WTC11 (cell line): ENCODE data around the gene TDP1. TPM values are rescaled to one million over a fixed set of nuclear protein-coding genes. Genes with fewer than 3 reads are reported as not detected.
"Not testable (repeated sequence)": the region's sequence is repeated elsewhere in the genome, so short reads cannot be mapped to it uniquely, and the experiment has no call there.

Experiments
- ATAC-seq: fragments of 200-7000 bp; cut with Tn5 transposase; 2 replicates; pipeline ENCODE4 v1.10.0; 2021; ENCODE audit warnings: mild to moderate bottlenecking, moderate library complexity
- CTCF ChIA-PET: fragments of 300-600 bp; sonication (Branson Sonifier 250); formaldehyde crosslinking; loops from one replicate; lab custom pipeline; 2021; ENCODE audit warnings: antibody characterized with exemption; lab: Charles Lee
- POLR2A ChIA-PET: fragments of 350-600 bp; sonication (Branson Sonifier 250); formaldehyde crosslinking; loops from one replicate; lab custom pipeline; 2021; ENCODE audit warnings: antibody characterized with exemption; lab: Charles Lee
- DNase-seq: peaks from one replicate; pipeline ENCODE4 v3.0.0; 2021; ENCODE audit warnings: low spot score
- H3K27ac Mint-ChIP-seq: 2 replicates; pipeline ENCODE4 v1.8.0; 2021; ENCODE audit warnings: mixed read lengths
- H3K27me3 Mint-ChIP-seq: 2 replicates; pipeline ENCODE4 v1.8.0; 2021; ENCODE audit warnings: low read depth, mild to moderate bottlenecking, moderate library complexity, mixed read lengths
- H3K36me3 Mint-ChIP-seq: 2 replicates; pipeline ENCODE4 v1.8.0; 2021; ENCODE audit warnings: mixed read lengths
- H3K4me1 Mint-ChIP-seq: 2 replicates; pipeline ENCODE4 v1.8.0; 2022; ENCODE audit warnings: mixed read lengths
- H3K4me3 Mint-ChIP-seq: 2 replicates; pipeline ENCODE4 v1.8.0; 2021; ENCODE audit warnings: mild to moderate bottlenecking, moderate library complexity, mixed read lengths
- H3K9me3 Mint-ChIP-seq: 2 replicates; pipeline ENCODE4 v1.8.0; 2021; ENCODE audit warnings: mixed read lengths
- ARID4B ChIP-seq: sonication (generic); formaldehyde crosslinking; IDR thresholded peaks from 2 replicates; pipeline ENCODE4 v1.8.0; 2023; ENCODE audit warnings: missing genetic modification reagents, mild to moderate bottlenecking, borderline replicate concordance
- ATF1 ChIP-seq: sonication (generic); formaldehyde crosslinking; IDR thresholded peaks from 2 replicates; pipeline ENCODE4 v1.8.1; 2023; ENCODE audit warnings: mild to moderate bottlenecking, moderate library complexity, missing genetic modification reagents
- CBFB ChIP-seq: sonication (generic); formaldehyde crosslinking; IDR thresholded peaks from 2 replicates; pipeline ENCODE4 v1.8.1; 2022; ENCODE audit warnings: mild to moderate bottlenecking, low read depth, missing genetic modification reagents
- ELF4 ChIP-seq: sonication (generic); formaldehyde crosslinking; IDR thresholded peaks from 2 replicates; pipeline ENCODE4 v1.8.1; 2022; ENCODE audit warnings: low read depth, mild to moderate bottlenecking, moderate library complexity, missing genetic modification reagents
- EMX1 ChIP-seq: fragments of 250-450 bp; sonication (Bioruptor Pico); IDR thresholded peaks from 2 replicates; pipeline ENCODE4 v1.8.0; 2021; ENCODE audit warnings: mild to moderate bottlenecking
- ERG ChIP-seq: fragments of 250-450 bp; sonication (Bioruptor Pico); IDR thresholded peaks from 2 replicates; pipeline ENCODE4 v1.8.0; 2021; ENCODE audit warnings: mild to moderate bottlenecking
- GRHL2 ChIP-seq: fragments of 250-450 bp; sonication (Bioruptor Pico); IDR thresholded peaks from 2 replicates; pipeline ENCODE4 v1.8.0; 2022; ENCODE audit warnings: mild to moderate bottlenecking, moderate library complexity; ENCODE audit not compliant: insufficient replicate concordance, severe bottlenecking
- NR3C1 ChIP-seq: sonication (generic); formaldehyde crosslinking; conservative IDR thresholded peaks from 2 replicates; pipeline ENCODE4 v1.8.1; 2023; ENCODE audit warnings: low read depth, mild to moderate bottlenecking, missing genetic modification reagents
- OVOL2 ChIP-seq: fragments of 250-450 bp; sonication (Bioruptor Pico); IDR thresholded peaks from 2 replicates; pipeline ENCODE4 v1.9.0; 2021; ENCODE audit warnings: mild to moderate bottlenecking, borderline replicate concordance
- TEAD1 ChIP-seq: sonication (generic); formaldehyde crosslinking; IDR thresholded peaks from 2 replicates; pipeline ENCODE4 v1.8.0; 2022; ENCODE audit warnings: mild to moderate bottlenecking, missing genetic modification reagents
- ZBTB43 ChIP-seq: sonication (generic); formaldehyde crosslinking; IDR thresholded peaks from 2 replicates; pipeline ENCODE4 v1.8.1; 2023; ENCODE audit warnings: mild to moderate bottlenecking, missing genetic modification reagents
- ZNF512 ChIP-seq: sonication (generic); formaldehyde crosslinking; IDR thresholded peaks from 2 replicates; pipeline ENCODE4 v1.8.1; 2022; ENCODE audit warnings: missing genetic modification reagents, borderline replicate concordance
- ZNF532 ChIP-seq: fragments of 250-450 bp; sonication (Bioruptor Pico); IDR thresholded peaks from 2 replicates; pipeline ENCODE4 v1.9.0; 2021; ENCODE audit warnings: mild to moderate bottlenecking, borderline replicate concordance
- total RNA-seq: library from RNA; stranded (reverse); gene quantifications from 3 replicates; pipeline ENCODE4 v1.2.3, GENCODE V29; 2021

TDP1 gene
- total RNA-seq, 1 experiment from 2014 or later = 59.8 TPM

GRCh38 chr14:90023176-90023896, 67.6 kb downstream of the TDP1 start (continued):
- TF ChIP-seq ZNF512 = no peak

GRCh38 chr14:90024910-90025309, 69.2 kb downstream of the TDP1 start:
- no peak for TF ChIP-seq ATF1 (CRISPR knock-in tag)
- no peak for TF ChIP-seq ZNF532 (CRISPR knock-in tag)
- no peak for TF ChIP-seq GRHL2
- no peak for TF ChIP-seq ELF4 (CRISPR knock-in tag)
- TF ChIP-seq ZBTB43 (CRISPR knock-in tag) = no peak
- no peak for TF ChIP-seq EMX1 (CRISPR knock-in tag)
- no peak for TF ChIP-seq NR3C1 (CRISPR knock-in tag)
- TF ChIP-seq ERG (CRISPR knock-in tag) = no peak
- TF ChIP-seq TEAD1 (CRISPR knock-in tag) = no peak
- TF ChIP-seq ARID4B = no peak
- TF ChIP-seq CBFB (CRISPR knock-in tag) = no peak
- TF ChIP-seq OVOL2 (CRISPR knock-in tag) = no peak
- Mint-ChIP-seq H3K9me3 (no peaks in the 10 kb centered on the region), H3K36me3 (peaks cover 37% of the 10 kb centered on the region), H3K27me3 (no peaks in the 10 kb centered on the region; the same call in 1 of the 2 replicates), H3K27ac (no peak overlapping the region), H3K4me3 (no peak overlapping the region), H3K4me1 (no peaks in the 10 kb centered on the region)
- ChIA-PET CTCF (no interaction called here), POLR2A (no interaction called here)
- ATAC-seq (no peak), DNase-seq (no peak)

GRCh38 chr14:90026608-90027007, 70.9 kb downstream of the TDP1 start:
- DNase-seq, CTCF ChIA-PET, H3K4me1 Mint-ChIP-seq, ATAC-seq, H3K9me3 Mint-ChIP-seq, POLR2A ChIA-PET, H3K4me3 Mint-ChIP-seq, H3K27me3 Mint-ChIP-seq, H3K27ac Mint-ChIP-seq: not testable (repeated sequence)
- peaks cover 37% of the 10 kb centered on the region for H3K36me3 Mint-ChIP-seq
